HG02852 (cell line): ENCODE measurements around the gene MORN1.

Experiments used
- ATAC-seq: cut with Tn5 transposase; IDR thresholded peaks from one replicate; pipeline ENCODE4 v1.9.1; 2021; ENCODE audit warnings: mild to moderate bottlenecking, moderate library complexity; ENCODE audit not compliant: unreplicated experiment

The MORN1 gene

GRCh38 chr1:2353551-2354438 lies 37.6 kb downstream of the MORN1 start:
- no peak for ATAC-seq

GRCh38 chr1:2352897-2353550 lies 38.3 kb downstream of the MORN1 start:
- ATAC-seq, result no peak

GRCh38 chr1:2352341-2352896 lies 38.9 kb downstream of the MORN1 start:
- ATAC-seq, result no peak

- ATAC-seq, result no peak
Measured at GRCh38 chr1:2351723-2352122, 39.6 kb downstream of the MORN1 start.

- ATAC-seq, result no peak
Measured at GRCh38 chr1:2350911-2351655, 40.3 kb downstream of the MORN1 start.

GRCh38 chr1:2350501-2350900 lies 40.9 kb downstream of the MORN1 start:
- no peak for ATAC-seq

- no peak for ATAC-seq
Measured at GRCh38 chr1:2349806-2350205, 41.5 kb downstream of the MORN1 start.

- no peak for ATAC-seq
Measured at GRCh38 chr1:2348346-2349325, 42.7 kb downstream of the MORN1 start.

- no peak for ATAC-seq
Measured at GRCh38 chr1:2347896-2348295, 43.5 kb downstream of the MORN1 start.

- no peak for ATAC-seq
Measured at GRCh38 chr1:2347409-2347785, 44.0 kb downstream of the MORN1 start.

- no peak for ATAC-seq
Measured at GRCh38 chr1:2346691-2347408, 44.5 kb downstream of the MORN1 start.

GRCh38 chr1:2345297-2346075 lies 45.9 kb downstream of the MORN1 start:
- no peak for ATAC-seq

- no peak for ATAC-seq
Measured at GRCh38 chr1:2344744-2345296, 46.5 kb downstream of the MORN1 start.

GRCh38 chr1:2344121-2344681 lies 47.2 kb downstream of the MORN1 start:
- no peak for ATAC-seq

- no peak for ATAC-seq
Measured at GRCh38 chr1:2343023-2343935, 48.1 kb downstream of the MORN1 start.

- no peak for ATAC-seq
Measured at GRCh38 chr1:2342384-2343022, 48.9 kb downstream of the MORN1 start.
